ENCODE measurements around the gene TAPT1. TPM values are rescaled to one million over a fixed set of nuclear protein-coding genes. Genes with fewer than 3 reads are reported as not detected.
"Not testable (repeated sequence)": the region's sequence is repeated elsewhere in the genome, so short reads cannot be mapped to it uniquely, and the experiment has no call there.

The TAPT1 gene
- total RNA-seq, 1 experiment from 2014 or later = 48.6 TPM

DNA sequence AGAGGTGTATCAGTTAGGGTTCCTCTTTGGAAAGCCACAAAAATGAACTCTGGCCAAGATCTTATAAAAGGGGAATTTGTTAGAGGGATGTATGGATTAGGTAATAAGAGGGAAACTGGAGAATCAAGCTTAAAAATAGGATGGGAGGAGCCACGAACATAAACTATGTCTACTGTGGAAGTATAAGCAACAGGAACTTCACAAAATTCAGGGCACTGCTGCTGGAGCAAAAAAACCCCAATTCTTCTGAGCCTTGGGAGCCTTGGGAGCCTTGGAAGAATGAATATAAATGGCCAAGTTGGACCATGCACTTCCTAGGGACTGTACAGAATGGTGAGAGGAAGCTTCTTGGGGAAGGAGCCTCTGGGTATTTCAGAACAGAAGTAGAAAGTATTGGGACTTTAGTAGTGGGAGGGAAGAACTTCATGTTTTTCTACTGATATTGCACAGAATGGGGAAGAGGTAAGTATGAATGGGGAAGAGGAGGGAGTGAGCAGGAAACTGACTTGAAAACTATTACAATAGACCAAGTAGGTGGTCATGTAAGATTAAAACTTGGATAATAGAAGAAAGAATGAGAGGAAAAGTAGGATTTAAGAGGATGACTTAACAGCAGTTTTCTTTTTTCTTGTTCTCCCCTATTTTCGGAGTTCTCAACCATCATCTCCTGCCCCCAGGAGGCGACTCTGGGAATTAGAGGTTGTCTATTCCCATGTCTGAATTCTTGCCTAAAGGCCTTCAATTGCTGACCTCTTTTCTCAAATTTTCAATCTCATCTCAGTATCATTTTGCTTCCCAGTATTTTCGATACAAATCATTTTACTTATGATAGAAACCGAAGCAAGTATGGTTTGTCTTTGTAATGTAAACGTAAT is 44.4 kb upstream of the TAPT1 start:
- H3K27me3 ChIP-seq (replicated peaks; ENCODE audit: insufficient read depth, low read depth, low read length, poor library complexity) = no peaks in the 10 kb centered on the region
- TF ChIP-seq CTCF (conservative IDR thresholded peaks at IDR 0.05; ENCODE audit: low read depth, low read length) (peak; percentile 52), EZH2 (IDR thresholded peaks at IDR 0.05; ENCODE audit: borderline replicate concordance, low read depth, low read length, poor library complexity, severe bottlenecking) (no peak)
- H3K4me3 ChIP-seq (ENCODE audit: low read depth, low read length, poor library complexity, severe bottlenecking) = no peak overlapping the region
- H3K9me3 ChIP-seq (ENCODE audit: low read depth, low read length, poor library complexity, severe bottlenecking) = no peaks in the 10 kb centered on the region
- POLR2A ChIA-PET (ENCODE audit: low non-redundant PET) = no interaction called here
- intact Hi-C loops (cut with micrococcal nuclease; ENCODE audit: unreplicated experiment) = no loop called here
- no peaks in the 10 kb centered on the region for H3K4me1 ChIP-seq (ENCODE audit: insufficient read depth, low read length, poor library complexity, severe bottlenecking)
- peak; percentile 46 for DNase-seq (ENCODE audit: low spot score)
- BruUV-seq (replicated peaks) = no TSS peak
- no peaks in the 10 kb centered on the region for H3K36me3 ChIP-seq (ENCODE audit: insufficient read depth, low read length, poor library complexity, severe bottlenecking)
- H3K27ac ChIP-seq (ENCODE audit: low read depth, low read length, poor library complexity, severe bottlenecking) = no peak overlapping the region
- CTCF ChIA-PET = no interaction called here

- H3K36me3 ChIP-seq (ENCODE audit: insufficient read depth, low read length, poor library complexity, severe bottlenecking); H3K4me1 ChIP-seq (ENCODE audit: insufficient read depth, low read length, poor library complexity, severe bottlenecking); DNase-seq (ENCODE audit: low spot score); CTCF ChIA-PET; POLR2A ChIA-PET (ENCODE audit: low non-redundant PET); H3K4me3 ChIP-seq (ENCODE audit: low read depth, low read length, poor library complexity, severe bottlenecking); H3K27me3 ChIP-seq (replicated peaks; ENCODE audit: insufficient read depth, low read depth, low read length, poor library complexity); BruUV-seq (replicated peaks); H3K27ac ChIP-seq (ENCODE audit: low read depth, low read length, poor library complexity, severe bottlenecking); H3K9me3 ChIP-seq (ENCODE audit: low read depth, low read length, poor library complexity, severe bottlenecking): not testable (repeated sequence)
- intact Hi-C loops (cut with micrococcal nuclease; ENCODE audit: unreplicated experiment) = loop anchor here (10.0 kb wide), 1 partner anchor 795 kb away; no protein-coding TSS in a partner anchor
These were observed 43.6 kb upstream of the TAPT1 start for GRCh38 chr4:16269742-16270453.

- H3K27me3 ChIP-seq (replicated peaks; ENCODE audit: insufficient read depth, low read depth, low read length, poor library complexity) = no peaks in the 10 kb centered on the region
- H3K27ac ChIP-seq (ENCODE audit: low read depth, low read length, poor library complexity, severe bottlenecking) = no peak overlapping the region
- intact Hi-C loops (cut with micrococcal nuclease; ENCODE audit: unreplicated experiment) = loop anchor here (10.0 kb wide), 1 partner anchor 794 kb away; no protein-coding TSS in a partner anchor
- H3K4me3 ChIP-seq (ENCODE audit: low read depth, low read length, poor library complexity, severe bottlenecking) = no peak overlapping the region
- BruUV-seq (replicated peaks) = no TSS peak
- ChIA-PET POLR2A (ENCODE audit: low non-redundant PET) (no interaction called here), CTCF (no interaction called here)
- no peak for DNase-seq (ENCODE audit: low spot score)
- no peaks in the 10 kb centered on the region for H3K36me3 ChIP-seq (ENCODE audit: insufficient read depth, low read length, poor library complexity, severe bottlenecking)
- no peak for TF ChIP-seq CTCF (conservative IDR thresholded peaks at IDR 0.05; ENCODE audit: low read depth, low read length)
- no peaks in the 10 kb centered on the region for H3K9me3 ChIP-seq (ENCODE audit: low read depth, low read length, poor library complexity, severe bottlenecking)
- no peaks in the 10 kb centered on the region for H3K4me1 ChIP-seq (ENCODE audit: insufficient read depth, low read length, poor library complexity, severe bottlenecking)
These were observed 43.0 kb upstream of the TAPT1 start for GRCh38 chr4:16269240-16269639.

Measured in A673 (cell line).